Activated CD4-positive, alpha-beta T cell treated with anti-CD3 and anti-CD28 coated beads, Interleukin-10, Interleukin-2, amounts not matched to agents 100 ng/mL and 50 ng/mL, durations not matched to agents 16 hours and 8 hours (primary cell): ENCODE measurements around the gene RNF212.
A peak's percentile ranks its signal among the peaks of the same experiment; 100 is the strongest.
"Not testable (repeated sequence)": the region's sequence is repeated elsewhere in the genome, so short reads cannot be mapped to it uniquely, and the experiment has no call there.

Experiments
- DNase-seq: peaks from one replicate; pipeline ENCODE4 v3.0.0-alpha.2; 2020

Gene RNF212

GRCh38 chr4:1113311-1114009 is at the start of gene RNF212:
TSS of gene RNF212 (minus strand) at chr4:1113564. CDS start at chr4:1113464, 100 bp downstream.
- peak; percentile 23 for DNase-seq

- no peak for DNase-seq
Measured at GRCh38 chr4:1160351-1160750, 47.0 kb upstream of the RNF212 start.

- DNase-seq = no peak
Measured at GRCh38 chr4:1156069-1156468, 42.7 kb upstream of the RNF212 start.

GRCh38 chr4:1155314-1155713 is 42.0 kb upstream of the RNF212 start:
- no peak for DNase-seq

GRCh38 chr4:1154523-1155182 is 41.3 kb upstream of the RNF212 start:
- DNase-seq = no peak

GRCh38 chr4:1154126-1154522 is 40.8 kb upstream of the RNF212 start:
- DNase-seq = no peak

- DNase-seq = no peak
Measured at GRCh38 chr4:1153567-1154090, 40.3 kb upstream of the RNF212 start.

- DNase-seq = no peak
Measured at GRCh38 chr4:1152290-1152689, 38.9 kb upstream of the RNF212 start.

- no peak for DNase-seq
Measured at GRCh38 chr4:1151541-1151940, 38.2 kb upstream of the RNF212 start.

GRCh38 chr4:1150875-1151274 is 37.5 kb upstream of the RNF212 start:
- DNase-seq = no peak

- DNase-seq = no peak
Measured at GRCh38 chr4:1139860-1140259, 26.5 kb upstream of the RNF212 start.

GRCh38 chr4:1137850-1138249 is 24.5 kb upstream of the RNF212 start:
- DNase-seq = no peak

- DNase-seq = peak; percentile 29
Measured at GRCh38 chr4:1137063-1137776, 23.9 kb upstream of the RNF212 start.

- DNase-seq = no peak
Measured at GRCh38 chr4:1136048-1136447, 22.7 kb upstream of the RNF212 start.

GRCh38 chr4:1133033-1133432 is 19.7 kb upstream of the RNF212 start:
- DNase-seq = no peak

GRCh38 chr4:1130316-1131186 is 17.2 kb upstream of the RNF212 start:
- DNase-seq = peak; percentile 81

- no peak for DNase-seq
Measured at GRCh38 chr4:1126506-1126905, 13.1 kb upstream of the RNF212 start.

GRCh38 chr4:1125466-1125865 is 12.1 kb upstream of the RNF212 start:
- DNase-seq = not testable (repeated sequence)

- DNase-seq = no peak
Measured at GRCh38 chr4:1124818-1125217, 11.5 kb upstream of the RNF212 start.

- DNase-seq = no peak
Measured at GRCh38 chr4:1122505-1122904, 9.1 kb upstream of the RNF212 start.

- no peak for DNase-seq
Measured at GRCh38 chr4:1116838-1117237, 3.5 kb upstream of the RNF212 start.

- DNase-seq = no peak
Measured at GRCh38 chr4:1115528-1116293, 2.3 kb upstream of the RNF212 start.
